Dermis blood vessel endothelial cell (primary cell): ENCODE measurements around the gene CIPC. TPM values are rescaled to one million over a fixed set of nuclear protein-coding genes. Genes with fewer than 3 reads are reported as not detected.
A peak's percentile ranks its signal among the peaks of the same experiment; 100 is the strongest.

Experiments
- DNase-seq: peaks from one replicate; pipeline ENCODE4 v3.0.0; 2010
- total RNA-seq: library from RNA; depleted of rRNA; stranded (reverse); fragments of >200 nt; gene quantifications from 2 replicates; pipeline ENCODE4 v1.2.3, GENCODE V29; 2014

Gene CIPC
- total RNA-seq, 1 donor from 2014 or later: 14.1 TPM

GRCh38 chr14:77155083-77155482 is 57.0 kb downstream of the CIPC start:
- no peak for DNase-seq

- DNase-seq: no peak
Measured at GRCh38 chr14:77157740-77158139, 59.7 kb downstream of the CIPC start.

- peak; percentile 12 for DNase-seq
Measured at GRCh38 chr14:77158175-77158881, 60.3 kb downstream of the CIPC start.

GRCh38 chr14:77158882-77159255 is 60.8 kb downstream of the CIPC start:
- no peak for DNase-seq

GRCh38 chr14:77161011-77161410 is 63.0 kb downstream of the CIPC start:
- no peak for DNase-seq

Other genes starting within 250 kb of the CIPC start
- 11.6 and 17.9 TPM in 2 replicates for gene IRF2BPL, start 69.5 kb upstream of the CIPC start, total RNA-seq
- gene ZDHHC22, start 43.5 kb downstream of the CIPC start, total RNA-seq: not detected in 2 replicates
- gene TMEM63C, start 83.5 kb downstream of the CIPC start, total RNA-seq: under 0.01 TPM in 1 of 2 replicates, not detected in the other
- 0.05 TPM in 1 of 2 replicates, not detected in the other for gene NGB, start 172.9 kb downstream of the CIPC start, total RNA-seq
- 8.5 and 14.7 TPM in 2 replicates for gene POMT2, start 222.6 kb downstream of the CIPC start, total RNA-seq
- gene GSTZ1, start 222.8 kb downstream of the CIPC start, total RNA-seq: 31.3 and 34.2 TPM in 2 replicates